HEK293 (cell line): ENCODE results near the gene GUSB.

Experiments used
- CTCF ChIA-PET: fragments of 350-600 bp; formaldehyde crosslinking; extraction: SDS; loops from one replicate; lab custom pipeline; 2021; ENCODE audit warnings: antibody characterized with exemption; lab: Yijun Ruan, JAX
- POLR2A ChIA-PET: fragments of 300-600 bp; formaldehyde crosslinking; extraction: SDS; loops from one replicate; lab custom pipeline; 2020; ENCODE audit warnings: antibody characterized with exemption, inconsistent platforms; lab: Yijun Ruan, JAX
- H3K27ac ChIP-seq: fragments of 200-500 bp; sonication (Bioruptor generic); 2 replicates; pipeline ENCODE4 v1.5.1; 2014; ENCODE audit warnings: low read depth, low read length, control low read depth, inconsistent platforms; ENCODE audit errors: extremely low read depth
- H3K36me3 ChIP-seq, 2 experiments: fragments of 200-500 bp in 1 of 2; sonication (Bioruptor generic) in 1 of 2; 1 replicate in 1 of 2; 2 replicates in 1 of 2; pipeline ENCODE4 v1.5.1; 2014 to 2017; ENCODE audit warnings: inconsistent platforms in 2 of 2, low read length in 2 of 2; ENCODE audit not compliant: control insufficient read depth in 2 of 2, insufficient read depth in 1 of 2
- H3K4me1 ChIP-seq: fragments of 200-500 bp; sonication (Bioruptor generic); 2 replicates; pipeline ENCODE4 v1.5.1; 2014; ENCODE audit warnings: mild to moderate bottlenecking, low read length, inconsistent platforms; ENCODE audit not compliant: control insufficient read depth, insufficient read depth
- H3K4me3 ChIP-seq: 2 replicates; pipeline ENCODE4 v1.5.1; 2011; ENCODE audit warnings: low read depth, mild to moderate bottlenecking, control low read depth, low read length, moderate library complexity
- H3K9me3 ChIP-seq: fragments of 200-500 bp; sonication (Bioruptor generic); 2 replicates; pipeline ENCODE4 v1.5.1; 2014; ENCODE audit warnings: low read depth, low read length, inconsistent platforms; ENCODE audit not compliant: control insufficient read depth, insufficient read depth
- BCL11B ChIP-seq: fragments of 450-650 bp; formaldehyde crosslinking; IDR thresholded peaks from 2 replicates; pipeline ENCODE4 v1.5.1; 2016; ENCODE audit warnings: low read depth, missing biosample characterization, missing genetic modification characterization
- EGR2 ChIP-seq: fragments of 450-650 bp; formaldehyde crosslinking; IDR thresholded peaks from 2 replicates; pipeline ENCODE4 v1.5.1; 2016; ENCODE audit warnings: low read depth, missing biosample characterization, missing genetic modification characterization
- GLIS1 ChIP-seq: fragments of 450-650 bp; formaldehyde crosslinking; IDR thresholded peaks from 2 replicates; pipeline ENCODE4 v1.5.1; 2016; ENCODE audit warnings: missing biosample characterization, missing genetic modification characterization
- GLIS2 ChIP-seq: fragments of 450-650 bp; formaldehyde crosslinking; IDR thresholded peaks from 2 replicates; pipeline ENCODE4 v1.5.1; 2016; ENCODE audit warnings: missing biosample characterization, missing genetic modification characterization
- OVOL3 ChIP-seq: fragments of 450-650 bp; formaldehyde crosslinking; IDR thresholded peaks from 2 replicates; pipeline ENCODE4 v1.5.1; 2016; ENCODE audit warnings: missing biosample characterization, missing genetic modification characterization
- SETDB1 ChIP-seq: IDR thresholded peaks from one replicate; pipeline ENCODE4 v1.6.1; 2017; ENCODE audit warnings: mild to moderate bottlenecking, low read length, moderate library complexity, mixed read lengths; ENCODE audit not compliant: insufficient read length
- SP2 ChIP-seq: fragments of 450-650 bp; formaldehyde crosslinking; IDR thresholded peaks from 2 replicates; pipeline ENCODE4 v1.5.1; 2016; ENCODE audit warnings: missing biosample characterization, missing genetic modification characterization
- SP7 ChIP-seq: fragments of 450-650 bp; formaldehyde crosslinking; IDR thresholded peaks from 2 replicates; pipeline ENCODE4 v1.5.1; 2016; ENCODE audit warnings: missing biosample characterization, missing genetic modification characterization
- TCF7L2 ChIP-seq: IDR thresholded peaks from 2 replicates; pipeline ENCODE4 v1.6.1; 2011; ENCODE audit warnings: low read depth, mild to moderate bottlenecking, inconsistent platforms, low read length, moderate library complexity, borderline replicate concordance
- ZNF114 ChIP-seq: fragments of 450-650 bp; formaldehyde crosslinking; IDR thresholded peaks from 2 replicates; pipeline ENCODE4 v1.5.0; 2017; ENCODE audit warnings: missing biosample characterization, missing genetic modification characterization
- ZNF140 ChIP-seq: fragments of 450-650 bp; formaldehyde crosslinking; IDR thresholded peaks from 2 replicates; pipeline ENCODE4 v1.5.1; 2016; ENCODE audit warnings: missing biosample characterization, missing genetic modification characterization
- ZNF202 ChIP-seq: fragments of 450-650 bp; formaldehyde crosslinking; IDR thresholded peaks from 2 replicates; pipeline ENCODE4 v1.5.1; 2016; ENCODE audit warnings: missing biosample characterization, missing genetic modification characterization, borderline replicate concordance
- ZNF311 ChIP-seq: fragments of 450-650 bp; formaldehyde crosslinking; IDR thresholded peaks from 2 replicates; pipeline ENCODE4 v1.5.1; 2017; ENCODE audit warnings: missing biosample characterization, missing genetic modification characterization, borderline replicate concordance
- ZNF354C ChIP-seq: fragments of 450-650 bp; formaldehyde crosslinking; IDR thresholded peaks from 2 replicates; pipeline ENCODE4 v1.5.1; 2016; ENCODE audit warnings: missing biosample characterization, missing genetic modification characterization, low read depth, borderline replicate concordance
- ZNF391 ChIP-seq: fragments of 450-650 bp; formaldehyde crosslinking; IDR thresholded peaks from 2 replicates; pipeline ENCODE4 v1.5.1; 2016; ENCODE audit warnings: low read depth, missing biosample characterization, missing genetic modification characterization, borderline replicate concordance
- ZNF404 ChIP-seq: fragments of 450-650 bp; formaldehyde crosslinking; IDR thresholded peaks from 2 replicates; pipeline ENCODE4 v1.5.1; 2017; ENCODE audit warnings: missing biosample characterization, missing genetic modification characterization
- ZNF513 ChIP-seq: fragments of 450-650 bp; IDR thresholded peaks from 2 replicates; pipeline ENCODE4 v1.5.1; 2018; ENCODE audit warnings: missing biosample characterization, missing genetic modification characterization
- ZNF518A ChIP-seq: fragments of 450-650 bp; formaldehyde crosslinking; conservative IDR thresholded peaks from 2 replicates; pipeline ENCODE4 v1.5.1; 2016; ENCODE audit warnings: low read depth, missing biosample characterization, missing genetic modification characterization
- ZNF544 ChIP-seq: fragments of 450-650 bp; formaldehyde crosslinking; IDR thresholded peaks from 2 replicates; pipeline ENCODE4 v1.5.0; 2017; ENCODE audit warnings: missing biosample characterization, missing genetic modification characterization
- ZNF660 ChIP-seq: fragments of 450-650 bp; IDR thresholded peaks from 2 replicates; pipeline ENCODE4 v1.5.1; 2018; ENCODE audit warnings: missing biosample characterization, mild to moderate bottlenecking, missing genetic modification characterization
- ZSCAN23 ChIP-seq: fragments of 450-650 bp; formaldehyde crosslinking; IDR thresholded peaks from 2 replicates; pipeline ENCODE4 v1.5.1; 2016; ENCODE audit warnings: missing biosample characterization, missing genetic modification characterization
- TF ChIP-seq, protein P1 (sequence below): fragments of 450-650 bp; formaldehyde crosslinking; IDR thresholded peaks from 2 replicates; pipeline ENCODE4 v1.5.1; 2016; ENCODE audit warnings: missing biosample characterization, missing genetic modification characterization
- TF ChIP-seq, protein P2 (sequence below): fragments of 450-650 bp; IDR thresholded peaks from 2 replicates; pipeline ENCODE4 v1.5.1; 2018; ENCODE audit warnings: missing biosample characterization, mild to moderate bottlenecking, missing genetic modification characterization

GUSB gene

DNA sequence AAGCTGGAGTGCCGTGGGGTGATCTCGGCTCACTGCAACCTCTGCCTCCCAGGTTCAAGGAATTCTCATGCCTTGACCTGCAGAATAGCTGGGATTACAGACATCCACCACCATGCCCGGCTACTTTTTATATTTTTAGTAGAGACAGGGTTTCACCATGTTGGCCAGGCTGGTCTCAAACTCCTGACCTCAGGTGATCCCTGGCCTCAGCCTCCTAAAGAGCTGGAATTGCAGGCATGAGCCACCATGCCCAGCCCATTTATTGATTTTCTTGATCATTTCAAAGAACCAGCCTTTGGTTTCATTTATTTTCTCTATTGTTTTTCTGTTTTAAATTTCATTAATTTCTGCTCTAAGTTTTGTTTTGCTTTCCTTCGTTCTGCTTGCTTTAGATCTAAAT is 50.3 kb downstream of the GUSB start:
- POLR2A ChIA-PET: no interaction called here
- Histone ChIP-seq H3K27ac (no peak overlapping the region), H3K36me3 (no peaks in the 10 kb centered on the region; a peak in 1 of 3 replicates), H3K4me1 (0 out of 2 replicates have a peak, but pooled peaks cover 3% of the 10 kb centered on the region), H3K9me3 (no peaks in the 10 kb centered on the region), H3K4me3 (no peak overlapping the region)
- TF ChIP-seq ZNF404 (tag by site-specific recombination) (no peak), ZNF513 (tag by site-specific recombination) (no peak), ZNF660 (no peak), BCL11B (tag by site-specific recombination) (no peak), ZNF140 (tag by site-specific recombination) (peak; percentile 20; the same call in 1 of the 2 replicates), GLIS2 (tag by site-specific recombination) (no peak)
- TF ChIP-seq, all 188 proteins: peak for 1
- CTCF ChIA-PET: interaction anchor here (0.5 to 1.4 kb wide), 3 partner anchors 10 to 77 kb away, joined by 3 to 10 read pairs (median 4); no protein-coding TSS in a partner anchor

GRCh38 chr7:65927489-65928448 is 54.2 kb downstream of the GUSB start:
- CTCF ChIA-PET: interaction anchor here (0.6 to 0.7 kb wide), 2 partner anchors 33 to 169 kb away, joined by 3 read pairs; no protein-coding TSS in a partner anchor
- Histone ChIP-seq H3K36me3 (no peaks in the 10 kb centered on the region; a peak in 1 of 3 replicates), H3K9me3 (no peaks in the 10 kb centered on the region), H3K27ac (no peak overlapping the region), H3K4me1 (0 out of 2 replicates have a peak, but pooled peaks cover 3% of the 10 kb centered on the region), H3K4me3 (no peak overlapping the region)
- POLR2A ChIA-PET: no interaction called here
- TF ChIP-seq SP2: peak; percentile 20; the same call in 1 of the 2 replicates
- no peak for TF ChIP-seq TCF7L2
- no peak for TF ChIP-seq ZNF518A (tag by site-specific recombination)
- TF ChIP-seq GLIS1 (tag by site-specific recombination): no peak
- 0 out of 2 replicates have a peak, but pooled peaks have one; percentile 24 for TF ChIP-seq SP7 (tag by site-specific recombination)
- TF ChIP-seq BCL11B (tag by site-specific recombination): no peak
- no peak for TF ChIP-seq ZNF391
- no peak for TF ChIP-seq ZNF311
- TF ChIP-seq EGR2 (tag by site-specific recombination): no peak
- TF ChIP-seq, protein P1, sequence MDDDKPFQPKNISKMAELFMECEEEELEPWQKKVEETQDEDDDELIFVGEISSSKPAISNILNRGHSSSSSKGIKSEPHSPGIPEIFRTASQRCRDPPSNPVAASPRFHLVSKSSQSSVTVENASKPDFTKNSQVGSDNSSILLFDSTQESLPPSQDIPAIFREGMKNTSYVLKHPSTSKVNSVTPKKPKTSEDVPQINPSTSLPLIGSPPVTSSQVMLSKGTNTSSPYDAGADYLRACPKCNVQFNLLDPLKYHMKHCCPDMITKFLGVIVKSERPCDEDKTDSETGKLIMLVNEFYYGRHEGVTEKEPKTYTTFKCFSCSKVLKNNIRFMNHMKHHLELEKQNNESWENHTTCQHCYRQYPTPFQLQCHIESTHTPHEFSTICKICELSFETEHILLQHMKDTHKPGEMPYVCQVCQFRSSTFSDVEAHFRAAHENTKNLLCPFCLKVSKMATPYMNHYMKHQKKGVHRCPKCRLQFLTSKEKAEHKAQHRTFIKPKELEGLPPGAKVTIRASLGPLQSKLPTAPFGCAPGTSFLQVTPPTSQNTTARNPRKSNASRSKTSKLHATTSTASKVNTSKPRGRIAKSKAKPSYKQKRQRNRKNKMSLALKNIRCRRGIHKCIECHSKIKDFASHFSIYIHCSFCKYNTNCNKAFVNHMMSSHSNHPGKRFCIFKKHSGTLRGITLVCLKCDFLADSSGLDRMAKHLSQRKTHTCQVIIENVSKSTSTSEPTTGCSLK: no peak
- no peak for TF ChIP-seq ZSCAN23
- no peak for TF ChIP-seq ZNF202
- no peak for TF ChIP-seq ZNF544 (tag by site-specific recombination)
- no peak for TF ChIP-seq ZNF354C (tag by site-specific recombination)
- no peak for TF ChIP-seq ZNF114 (tag by site-specific recombination)
- TF ChIP-seq, protein P2, sequence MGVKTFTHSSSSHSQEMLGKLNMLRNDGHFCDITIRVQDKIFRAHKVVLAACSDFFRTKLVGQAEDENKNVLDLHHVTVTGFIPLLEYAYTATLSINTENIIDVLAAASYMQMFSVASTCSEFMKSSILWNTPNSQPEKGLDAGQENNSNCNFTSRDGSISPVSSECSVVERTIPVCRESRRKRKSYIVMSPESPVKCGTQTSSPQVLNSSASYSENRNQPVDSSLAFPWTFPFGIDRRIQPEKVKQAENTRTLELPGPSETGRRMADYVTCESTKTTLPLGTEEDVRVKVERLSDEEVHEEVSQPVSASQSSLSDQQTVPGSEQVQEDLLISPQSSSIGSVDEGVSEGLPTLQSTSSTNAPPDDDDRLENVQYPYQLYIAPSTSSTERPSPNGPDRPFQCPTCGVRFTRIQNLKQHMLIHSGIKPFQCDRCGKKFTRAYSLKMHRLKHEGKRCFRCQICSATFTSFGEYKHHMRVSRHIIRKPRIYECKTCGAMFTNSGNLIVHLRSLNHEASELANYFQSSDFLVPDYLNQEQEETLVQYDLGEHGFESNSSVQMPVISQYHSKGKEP (tag by site-specific recombination): 0 out of 2 replicates have a peak, but pooled peaks have one; percentile 10
- TF ChIP-seq OVOL3: no peak
- TF ChIP-seq SETDB1: no peak
